HEK293 (cell line): ENCODE results near the gene SEMA4D.

ENCODE experiments used
- TF ChIP-seq, protein P1 (sequence below): fragments of 450-650 bp; formaldehyde crosslinking; IDR thresholded peaks from 2 replicates; pipeline ENCODE4 v1.5.1; 2016; ENCODE audit warnings: missing biosample characterization, missing genetic modification characterization
- TF ChIP-seq, protein P2 (sequence below): fragments of 450-650 bp; formaldehyde crosslinking; IDR thresholded peaks from 2 replicates; pipeline ENCODE4 v1.5.1; 2016; ENCODE audit warnings: missing biosample characterization, missing genetic modification characterization

DNA sequence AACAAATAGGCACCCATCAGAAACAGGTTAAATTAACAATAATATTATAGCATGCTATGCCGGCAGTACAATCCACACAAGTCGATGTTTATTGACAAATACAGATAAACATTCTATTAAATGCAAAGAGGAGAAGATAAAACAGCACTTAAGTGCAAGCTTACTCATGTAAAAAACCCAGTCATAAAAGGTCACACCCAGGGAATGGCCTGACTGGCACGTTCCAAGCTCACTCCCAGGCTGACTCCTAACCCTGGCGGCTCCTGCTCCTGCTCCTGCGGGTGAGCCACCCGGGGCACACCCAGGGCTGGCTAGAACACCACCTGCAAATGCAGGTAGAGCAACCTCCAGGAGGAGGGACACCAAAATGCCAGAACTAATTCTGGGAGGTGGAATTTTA lies 66.9 kb downstream of the SEMA4D start:
- TF ChIP-seq, protein P1, sequence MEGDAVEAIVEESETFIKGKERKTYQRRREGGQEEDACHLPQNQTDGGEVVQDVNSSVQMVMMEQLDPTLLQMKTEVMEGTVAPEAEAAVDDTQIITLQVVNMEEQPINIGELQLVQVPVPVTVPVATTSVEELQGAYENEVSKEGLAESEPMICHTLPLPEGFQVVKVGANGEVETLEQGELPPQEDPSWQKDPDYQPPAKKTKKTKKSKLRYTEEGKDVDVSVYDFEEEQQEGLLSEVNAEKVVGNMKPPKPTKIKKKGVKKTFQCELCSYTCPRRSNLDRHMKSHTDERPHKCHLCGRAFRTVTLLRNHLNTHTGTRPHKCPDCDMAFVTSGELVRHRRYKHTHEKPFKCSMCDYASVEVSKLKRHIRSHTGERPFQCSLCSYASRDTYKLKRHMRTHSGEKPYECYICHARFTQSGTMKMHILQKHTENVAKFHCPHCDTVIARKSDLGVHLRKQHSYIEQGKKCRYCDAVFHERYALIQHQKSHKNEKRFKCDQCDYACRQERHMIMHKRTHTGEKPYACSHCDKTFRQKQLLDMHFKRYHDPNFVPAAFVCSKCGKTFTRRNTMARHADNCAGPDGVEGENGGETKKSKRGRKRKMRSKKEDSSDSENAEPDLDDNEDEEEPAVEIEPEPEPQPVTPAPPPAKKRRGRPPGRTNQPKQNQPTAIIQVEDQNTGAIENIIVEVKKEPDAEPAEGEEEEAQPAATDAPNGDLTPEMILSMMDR = no peak
- TF ChIP-seq, protein P2, sequence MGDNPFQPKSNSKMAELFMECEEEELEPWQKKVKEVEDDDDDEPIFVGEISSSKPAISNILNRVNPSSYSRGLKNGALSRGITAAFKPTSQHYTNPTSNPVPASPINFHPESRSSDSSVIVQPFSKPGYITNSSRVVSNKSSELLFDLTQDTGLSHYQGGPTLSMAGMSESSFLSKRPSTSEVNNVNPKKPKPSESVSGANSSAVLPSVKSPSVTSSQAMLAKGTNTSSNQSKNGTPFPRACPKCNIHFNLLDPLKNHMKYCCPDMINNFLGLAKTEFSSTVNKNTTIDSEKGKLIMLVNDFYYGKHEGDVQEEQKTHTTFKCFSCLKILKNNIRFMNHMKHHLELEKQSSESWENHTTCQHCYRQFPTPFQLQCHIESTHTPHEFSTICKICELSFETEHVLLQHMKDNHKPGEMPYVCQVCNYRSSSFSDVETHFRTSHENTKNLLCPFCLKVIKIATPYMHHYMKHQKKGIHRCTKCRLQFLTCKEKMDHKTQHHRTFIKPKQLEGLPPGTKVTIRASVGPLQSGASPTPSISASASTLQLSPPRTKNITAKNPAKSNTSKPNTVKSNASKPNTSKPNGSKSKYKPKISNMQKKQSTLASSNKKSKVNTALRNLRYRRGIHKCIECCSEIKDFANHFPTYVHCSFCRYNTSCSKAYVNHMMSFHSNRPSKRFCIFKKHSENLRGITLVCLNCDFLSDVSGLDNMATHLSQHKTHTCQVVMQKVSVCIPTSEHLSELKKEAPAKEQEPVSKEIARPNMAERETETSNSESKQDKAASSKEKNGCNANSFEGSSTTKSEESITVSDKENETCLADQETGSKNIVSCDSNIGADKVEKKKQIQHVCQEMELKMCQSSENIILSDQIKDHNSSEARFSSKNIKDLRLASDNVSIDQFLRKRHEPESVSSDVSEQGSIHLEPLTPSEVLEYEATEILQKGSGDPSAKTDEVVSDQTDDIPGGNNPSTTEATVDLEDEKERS = no peak
